Measurements from ENCODE around the gene RGS10. TPM values are rescaled to one million over a fixed set of nuclear protein-coding genes. Genes with fewer than 3 reads are reported as not detected.

The RGS10 gene, protein sequence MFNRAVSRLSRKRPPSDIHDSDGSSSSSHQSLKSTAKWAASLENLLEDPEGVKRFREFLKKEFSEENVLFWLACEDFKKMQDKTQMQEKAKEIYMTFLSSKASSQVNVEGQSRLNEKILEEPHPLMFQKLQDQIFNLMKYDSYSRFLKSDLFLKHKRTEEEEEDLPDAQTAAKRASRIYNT
- total RNA-seq: 10 to 100 TPM; 17.8 to 23.6 TPM

DNA sequence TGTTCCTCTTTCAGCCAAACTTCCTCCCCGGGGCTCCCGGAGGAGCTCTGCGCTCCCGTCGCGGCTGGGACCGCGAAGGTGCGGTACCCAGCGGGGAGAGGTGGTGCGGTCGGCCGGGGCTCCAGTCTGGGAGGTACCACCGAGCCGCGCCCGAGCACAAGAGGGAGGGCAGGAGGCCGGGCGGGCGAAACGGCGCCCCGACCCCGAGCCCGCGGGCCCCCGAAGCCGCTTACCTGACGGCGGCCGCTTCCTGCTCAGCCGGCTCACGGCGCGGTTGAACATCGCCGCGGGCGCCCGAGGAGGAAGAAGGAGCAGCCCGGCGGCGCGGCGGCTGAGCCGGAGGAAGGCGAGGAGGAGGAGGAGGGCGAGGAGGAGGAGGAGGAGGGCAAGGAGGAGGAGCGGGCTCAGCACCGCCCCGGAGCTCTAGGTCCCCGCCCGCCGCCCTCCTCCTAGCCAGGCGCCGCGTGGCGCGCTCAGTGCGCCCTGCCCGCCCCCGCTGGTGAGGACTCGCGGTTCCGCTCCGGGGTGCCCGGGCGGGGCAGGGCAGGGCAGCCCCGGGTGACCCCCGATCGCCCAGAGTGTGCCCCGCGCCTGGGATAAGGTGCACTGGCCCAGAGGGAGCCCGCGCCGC, at the start of gene RGS10:
TSS of gene RGS10 (minus strand) at position 363 of the 631 bp plus-strand sequence. CDS start at position 282, 81 bp downstream.
- TF ChIP-seq, protein P1, sequence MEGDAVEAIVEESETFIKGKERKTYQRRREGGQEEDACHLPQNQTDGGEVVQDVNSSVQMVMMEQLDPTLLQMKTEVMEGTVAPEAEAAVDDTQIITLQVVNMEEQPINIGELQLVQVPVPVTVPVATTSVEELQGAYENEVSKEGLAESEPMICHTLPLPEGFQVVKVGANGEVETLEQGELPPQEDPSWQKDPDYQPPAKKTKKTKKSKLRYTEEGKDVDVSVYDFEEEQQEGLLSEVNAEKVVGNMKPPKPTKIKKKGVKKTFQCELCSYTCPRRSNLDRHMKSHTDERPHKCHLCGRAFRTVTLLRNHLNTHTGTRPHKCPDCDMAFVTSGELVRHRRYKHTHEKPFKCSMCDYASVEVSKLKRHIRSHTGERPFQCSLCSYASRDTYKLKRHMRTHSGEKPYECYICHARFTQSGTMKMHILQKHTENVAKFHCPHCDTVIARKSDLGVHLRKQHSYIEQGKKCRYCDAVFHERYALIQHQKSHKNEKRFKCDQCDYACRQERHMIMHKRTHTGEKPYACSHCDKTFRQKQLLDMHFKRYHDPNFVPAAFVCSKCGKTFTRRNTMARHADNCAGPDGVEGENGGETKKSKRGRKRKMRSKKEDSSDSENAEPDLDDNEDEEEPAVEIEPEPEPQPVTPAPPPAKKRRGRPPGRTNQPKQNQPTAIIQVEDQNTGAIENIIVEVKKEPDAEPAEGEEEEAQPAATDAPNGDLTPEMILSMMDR (IDR thresholded peaks at IDR 0.05): no peak
- DNase-seq: peak; percentile 91
- peak within 1 kb of the TSS; percentile 90 for H3K27ac ChIP-seq
- no peaks in the 10 kb centered on the region for H3K36me3 ChIP-seq
- no peaks in the 10 kb centered on the region for H3K27me3 ChIP-seq
- peak within 1 kb of the TSS; percentile 70 to 72 for H3K9ac ChIP-seq (ENCODE audit: low read depth in 2 of 2, low read length in 2 of 2)
- no peaks in the 10 kb centered on the region for H3K9me3 ChIP-seq
- intact Hi-C loops (cut with DNase I): no loop called here
- H3K4me1 ChIP-seq: peaks cover 22% of the 10 kb centered on the region
- H3K4me3 ChIP-seq: peak within 1 kb of the TSS; percentile 79

DNA sequence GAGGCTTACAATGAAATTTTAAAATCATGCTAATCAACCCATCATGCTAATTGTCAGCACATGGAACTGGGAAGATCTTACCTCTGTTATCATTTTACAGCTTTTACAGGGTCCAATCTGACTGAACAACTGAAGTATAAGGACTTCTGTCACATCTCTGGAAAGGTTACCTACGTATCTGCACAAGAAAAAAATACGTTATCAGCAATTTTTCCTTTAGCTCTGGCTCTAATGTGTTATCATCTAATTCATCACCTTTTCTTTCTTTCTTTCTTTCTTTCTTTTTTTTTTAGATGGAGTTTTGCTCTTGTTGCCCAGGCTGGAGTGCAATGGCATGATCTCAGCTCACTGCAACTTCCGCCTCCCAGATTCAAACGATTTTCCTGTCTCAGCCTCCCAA, 45.6 kb upstream of the RGS10 start:
- H3K9ac ChIP-seq (ENCODE audit: low read depth in 2 of 2, low read length in 2 of 2): no peak overlapping the region
- TF ChIP-seq, protein P1 (IDR thresholded peaks at IDR 0.05): no peak
- H3K4me3 ChIP-seq: no peak overlapping the region
- H3K36me3 ChIP-seq: peaks cover 14% of the 10 kb centered on the region
- no peak overlapping the region for H3K27ac ChIP-seq
- H3K4me1 ChIP-seq: peaks cover 14% of the 10 kb centered on the region
- no peaks in the 10 kb centered on the region for H3K27me3 ChIP-seq
- intact Hi-C loops (cut with DNase I): no loop called here
- H3K9me3 ChIP-seq: no peaks in the 10 kb centered on the region
- DNase-seq: no peak

DNA sequence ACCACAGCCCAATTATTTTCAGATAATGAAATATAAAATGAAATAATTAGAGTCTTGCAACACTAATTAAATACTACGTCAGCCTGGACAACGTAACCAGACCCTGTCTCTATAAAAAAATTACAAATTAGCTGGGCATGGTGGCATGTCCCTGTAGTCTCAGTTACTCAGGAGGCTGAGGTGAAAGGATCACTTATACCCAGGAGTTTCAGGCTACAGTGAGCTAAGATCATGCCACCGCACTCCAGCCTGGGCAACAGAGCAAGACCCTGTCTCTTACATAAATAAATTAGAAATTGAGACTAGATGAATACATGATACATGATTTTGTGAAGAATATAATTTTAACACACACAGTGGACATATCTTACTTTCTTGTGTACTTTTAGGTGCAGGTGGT, 35.8 kb upstream of the RGS10 start:
- intact Hi-C loops (cut with DNase I): no loop called here
- Histone ChIP-seq H3K4me3 (no peak overlapping the region), H3K36me3 (peaks cover 20% of the 10 kb centered on the region), H3K9me3 (no peaks in the 10 kb centered on the region), H3K4me1 (no peaks in the 10 kb centered on the region), H3K27me3 (no peaks in the 10 kb centered on the region), H3K9ac (ENCODE audit: low read depth in 2 of 2, low read length in 2 of 2) (no peak overlapping the region), H3K27ac (no peak overlapping the region)
- TF ChIP-seq, protein P1 (IDR thresholded peaks at IDR 0.05): no peak
- no peak for DNase-seq

DNA sequence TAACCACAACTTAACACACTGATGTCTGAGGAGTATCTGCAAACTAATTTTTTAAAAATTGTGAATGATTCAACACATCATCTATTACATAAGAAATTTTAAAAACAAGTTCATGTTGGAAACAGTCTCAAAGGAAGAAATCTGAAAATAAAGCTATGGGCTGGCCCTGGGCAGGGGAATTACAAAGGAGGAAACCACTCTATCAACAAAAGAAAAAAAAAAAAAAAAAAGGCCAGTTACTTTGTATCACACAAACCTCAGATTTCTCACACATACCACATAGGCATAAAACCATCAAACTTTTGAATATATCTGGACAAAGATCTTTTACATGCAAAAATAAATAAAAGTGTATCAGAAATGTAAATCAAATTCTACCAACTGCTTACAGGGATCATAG, 33.5 kb upstream of the RGS10 start:
- Histone ChIP-seq H3K27ac (no peak overlapping the region), H3K9me3 (no peaks in the 10 kb centered on the region), H3K9ac (ENCODE audit: low read depth in 2 of 2, low read length in 2 of 2) (no peak overlapping the region), H3K4me3 (no peak overlapping the region), H3K27me3 (no peaks in the 10 kb centered on the region), H3K36me3 (peaks cover 16% of the 10 kb centered on the region), H3K4me1 (no peaks in the 10 kb centered on the region)
- intact Hi-C loops (cut with DNase I): no loop called here
- TF ChIP-seq, protein P1 (IDR thresholded peaks at IDR 0.05): no peak
- no peak for DNase-seq

DNA sequence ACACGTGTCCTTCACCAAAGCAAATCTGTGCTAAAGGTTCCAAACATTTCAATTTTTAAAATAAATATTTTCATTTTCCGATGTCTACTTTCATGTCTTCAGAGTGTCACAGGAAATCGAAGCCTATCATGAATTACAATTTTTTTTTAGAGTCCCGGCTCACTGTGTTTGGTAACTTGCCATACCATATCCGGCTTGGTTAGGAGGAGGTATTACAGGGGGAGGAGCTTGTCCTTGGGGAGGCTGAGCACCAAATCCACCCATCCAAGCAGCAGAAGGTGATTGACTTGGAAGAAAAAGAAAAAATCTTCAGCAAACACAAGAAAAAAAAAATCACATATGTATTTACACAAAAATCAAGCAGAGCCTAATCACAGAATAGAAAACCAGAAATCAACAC, 33.0 kb upstream of the RGS10 start:
- Histone ChIP-seq H3K4me1 (no peaks in the 10 kb centered on the region), H3K9me3 (no peaks in the 10 kb centered on the region), H3K36me3 (peaks cover 16% of the 10 kb centered on the region), H3K4me3 (no peak overlapping the region), H3K9ac (ENCODE audit: low read depth in 2 of 2, low read length in 2 of 2) (no peak overlapping the region), H3K27ac (no peak overlapping the region), H3K27me3 (no peaks in the 10 kb centered on the region)
- intact Hi-C loops (cut with DNase I): no loop called here
- no peak for DNase-seq
- TF ChIP-seq, protein P1 (IDR thresholded peaks at IDR 0.05): no peak

Measured in colonic mucosa (tissue), 4 donors.